GM18867 (cell line): ENCODE measurements around the gene DNAAF1.
"Not testable (repeated sequence)": the region's sequence is repeated elsewhere in the genome, so short reads cannot be mapped to it uniquely, and the experiment has no call there.

Experiments
- ATAC-seq: cut with Tn5 transposase; IDR thresholded peaks from one replicate; pipeline ENCODE4 v1.9.1; 2021; ENCODE audit warnings: mild to moderate bottlenecking, moderate library complexity; ENCODE audit not compliant: unreplicated experiment

The DNAAF1 gene

DNA sequence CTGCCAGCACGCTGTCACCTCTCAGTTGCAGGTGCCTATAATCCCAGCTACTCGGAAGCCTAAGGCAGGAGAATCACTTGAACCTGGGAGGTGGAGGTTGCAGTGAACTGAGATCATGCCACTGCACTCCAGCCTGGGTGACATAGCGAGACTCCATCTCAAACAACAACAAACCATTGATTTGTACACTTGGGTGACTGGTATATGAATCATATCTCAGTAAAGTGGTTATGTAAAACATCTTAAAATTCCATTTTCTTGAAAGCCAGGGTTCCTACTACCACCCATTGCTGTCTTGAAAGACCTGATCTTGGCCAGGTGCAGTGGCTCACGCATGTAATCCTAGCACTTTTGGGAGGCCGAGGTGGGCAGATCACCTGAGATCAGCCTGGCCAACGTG, 60.0 kb downstream of the DNAAF1 start:
- not testable (repeated sequence) for ATAC-seq

DNA sequence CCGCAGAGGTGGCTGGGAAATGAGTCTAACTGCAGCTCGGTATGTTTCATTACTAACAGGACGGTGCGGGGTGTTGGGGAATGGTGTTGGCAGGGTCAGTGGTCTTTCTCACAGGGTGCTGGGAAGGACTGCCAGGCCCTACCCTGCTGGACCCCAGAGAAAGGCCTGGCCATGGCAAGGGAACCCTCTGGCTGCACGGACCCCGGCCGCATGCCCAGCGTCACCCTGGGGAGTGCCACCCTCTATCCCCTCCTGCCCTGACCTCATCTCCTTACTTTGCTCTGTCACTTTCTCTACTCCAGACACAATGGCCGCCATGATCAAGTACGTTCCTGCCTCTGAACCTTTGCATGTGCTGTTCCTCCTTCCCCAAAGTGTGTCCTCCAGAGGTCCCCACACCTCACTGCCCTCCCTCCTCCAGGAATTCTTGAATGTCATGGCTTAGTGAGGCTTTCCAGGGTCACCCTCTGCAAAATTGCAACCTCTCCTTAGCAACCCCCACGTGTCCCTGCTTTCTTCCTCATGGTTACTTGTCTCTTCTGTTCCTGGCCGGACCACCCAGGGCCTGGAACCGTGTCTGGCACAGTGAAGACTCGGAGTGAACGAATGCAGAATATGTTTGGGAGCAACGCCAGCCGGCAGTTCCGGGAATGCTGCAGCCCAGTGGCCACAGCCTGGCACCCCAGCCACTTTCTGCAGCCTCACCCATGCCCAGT, 61.0 kb downstream of the DNAAF1 start:
- ATAC-seq, result no peak

DNA sequence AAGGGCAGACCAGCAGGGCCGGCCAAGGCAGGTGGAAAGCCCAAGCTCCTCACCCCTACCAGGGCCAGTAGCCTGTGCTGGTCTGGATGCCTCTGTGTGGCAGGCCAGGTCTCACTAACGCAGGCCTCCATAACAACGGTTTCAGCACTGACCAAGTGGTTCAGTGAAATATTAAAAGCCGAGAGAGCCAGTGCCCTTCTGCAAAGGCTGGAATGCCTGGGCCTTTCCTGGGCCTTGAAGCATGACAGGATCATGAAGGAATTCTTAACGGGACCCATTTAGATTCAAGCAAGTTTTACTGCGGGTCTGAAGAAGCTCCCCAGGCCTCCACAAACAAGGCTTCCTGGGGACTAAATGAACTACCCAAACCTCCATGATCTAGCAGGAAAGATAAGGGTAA, 62.1 kb downstream of the DNAAF1 start:
- no peak for ATAC-seq

DNA sequence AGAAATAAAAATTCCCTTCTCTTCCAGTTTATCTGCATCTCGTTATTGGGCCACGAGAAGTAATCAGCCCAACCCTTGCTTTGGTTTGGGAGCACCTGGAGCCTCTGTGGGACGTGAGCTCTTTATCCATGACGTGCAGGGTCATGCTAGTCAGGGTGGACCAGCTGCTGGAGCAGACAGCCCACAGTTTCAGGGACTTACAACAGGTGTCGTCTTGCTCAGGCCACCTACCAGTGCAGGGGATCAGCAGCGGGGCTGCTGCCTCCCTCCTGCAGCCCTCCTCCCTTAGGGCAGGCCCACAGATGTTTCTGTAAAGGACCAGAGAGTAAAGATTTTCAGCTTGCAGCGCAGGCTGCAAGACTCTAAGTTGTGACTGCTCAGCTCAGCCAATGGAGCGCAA, 62.8 kb downstream of the DNAAF1 start:
- no peak for ATAC-seq

DNA sequence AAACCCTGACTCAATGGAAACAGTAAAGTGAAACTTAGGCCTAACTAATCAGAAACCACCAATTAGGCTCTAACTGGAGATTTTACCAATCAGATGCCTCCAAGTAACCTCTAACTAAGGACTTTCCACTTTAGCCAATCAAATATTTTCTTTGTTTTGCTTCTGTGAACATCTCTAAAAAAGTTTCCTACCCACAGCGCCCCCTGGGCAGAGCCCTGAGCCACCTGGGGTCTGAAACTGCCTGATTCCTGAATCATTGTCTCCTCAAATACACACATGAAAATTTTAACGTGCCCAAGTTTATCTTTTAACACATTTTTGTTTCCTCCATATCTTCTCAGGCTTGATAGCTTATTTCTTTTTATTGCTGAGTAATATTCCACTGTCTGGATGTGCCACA, 64.9 kb downstream of the DNAAF1 start:
- no peak for ATAC-seq

DNA sequence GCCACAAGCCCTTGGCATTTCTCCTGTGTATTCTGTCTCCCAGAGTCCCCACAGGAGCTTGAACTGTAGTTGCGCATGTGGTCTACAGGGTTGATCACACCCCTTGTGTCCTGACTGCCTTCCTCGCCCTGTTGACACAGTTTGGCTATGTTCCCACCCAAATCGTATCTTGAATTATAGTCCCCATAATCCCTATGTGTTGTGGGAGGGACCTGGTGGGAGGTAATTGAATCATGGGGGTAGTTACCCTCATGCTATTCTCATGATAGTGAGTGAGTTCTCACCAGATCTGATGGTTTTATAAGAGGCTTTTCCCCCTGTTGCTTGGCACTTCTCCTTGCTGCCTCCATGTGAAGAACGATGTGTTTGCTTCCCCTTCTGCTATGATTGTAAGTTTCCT, 67.0 kb downstream of the DNAAF1 start:
- ATAC-seq, result no peak

DNA sequence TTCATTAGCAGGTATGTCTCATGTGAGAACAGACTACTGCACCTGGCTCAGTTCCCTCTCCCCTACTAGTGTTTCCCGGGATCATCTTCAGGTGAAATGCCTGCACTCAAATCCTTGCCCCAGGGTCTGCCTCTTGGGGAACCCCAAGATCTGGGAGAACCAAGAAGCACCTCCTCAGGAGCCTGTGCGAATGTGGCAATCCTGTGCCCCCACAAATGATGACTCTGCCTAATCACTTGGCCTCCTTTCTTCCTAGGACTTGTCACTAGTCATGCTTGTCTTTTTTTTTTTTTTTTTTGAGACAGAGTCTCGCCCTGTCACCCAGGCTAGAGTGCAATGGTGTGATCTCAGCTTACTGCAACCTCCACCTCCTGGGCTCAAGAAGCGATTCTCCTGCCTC, 67.5 kb downstream of the DNAAF1 start:
- ATAC-seq, result no peak

DNA sequence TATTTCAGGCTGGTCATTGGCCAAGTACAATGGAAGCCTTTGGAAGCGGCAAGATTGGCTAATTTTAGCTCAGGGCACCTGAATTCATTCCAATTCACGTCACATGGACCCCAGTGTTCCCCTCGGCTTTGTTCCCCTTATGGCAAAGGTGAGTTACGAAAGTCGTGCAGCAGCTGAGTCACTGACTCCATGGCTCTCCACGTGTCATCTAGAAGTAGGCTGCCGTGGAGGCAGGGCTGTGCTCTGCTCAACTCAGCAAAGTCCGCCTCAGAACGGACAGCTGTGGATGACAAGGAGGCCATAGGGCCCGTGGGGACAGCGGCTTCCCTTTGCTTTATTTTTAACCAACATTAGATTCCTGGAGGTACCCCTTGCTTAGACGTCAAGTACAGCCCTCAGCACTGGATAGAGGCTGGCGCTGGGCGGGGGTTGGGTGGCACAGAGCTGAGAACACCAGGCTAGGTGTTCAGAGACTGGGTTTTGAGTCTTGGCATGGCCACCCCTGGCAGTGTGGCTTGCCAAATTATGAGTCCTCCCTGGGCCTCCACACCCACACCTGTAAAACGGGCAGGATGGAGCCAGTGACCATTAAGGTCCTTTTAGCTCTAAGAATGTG, 69.5 kb downstream of the DNAAF1 start:
- ATAC-seq, result no peak

DNA sequence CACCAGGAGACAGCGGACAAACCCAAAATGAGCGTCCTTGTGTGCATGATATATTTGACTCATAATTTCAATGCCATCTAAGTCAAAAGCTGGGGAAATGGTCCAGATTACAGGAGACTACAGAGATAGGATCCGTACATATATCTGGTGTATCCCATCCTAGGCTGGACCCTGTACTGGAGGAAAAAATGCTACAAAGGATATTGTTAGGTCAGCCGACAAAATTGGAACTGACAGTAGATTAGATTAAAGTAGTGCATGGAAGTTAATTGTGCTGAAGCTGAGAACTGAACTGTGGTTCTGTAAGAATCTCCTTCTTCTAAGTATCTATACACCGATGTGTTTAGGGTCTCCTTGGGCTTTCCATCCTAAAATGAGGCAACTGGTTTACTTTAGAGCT, 70.4 kb downstream of the DNAAF1 start:
- ATAC-seq, result no peak

DNA sequence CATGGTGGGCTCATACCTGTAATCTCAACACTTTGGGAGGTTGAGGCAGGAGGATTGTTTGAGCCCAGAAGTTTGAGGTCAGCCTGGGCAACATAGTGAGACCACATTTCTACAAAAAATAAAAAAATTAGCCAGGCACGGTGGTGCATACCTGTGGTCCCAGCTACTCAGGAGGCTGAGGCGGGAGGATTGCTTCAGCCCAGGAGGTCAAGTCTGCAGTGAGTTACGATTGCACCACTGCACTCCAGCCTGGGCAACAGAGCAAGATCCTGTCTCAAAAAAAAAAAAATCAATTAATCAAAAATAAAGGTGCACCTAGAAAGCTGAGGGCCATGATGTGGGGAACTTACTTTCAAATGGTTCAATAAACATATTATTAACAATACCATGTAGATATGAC, 71.0 kb downstream of the DNAAF1 start:
- not testable (repeated sequence) for ATAC-seq

DNA sequence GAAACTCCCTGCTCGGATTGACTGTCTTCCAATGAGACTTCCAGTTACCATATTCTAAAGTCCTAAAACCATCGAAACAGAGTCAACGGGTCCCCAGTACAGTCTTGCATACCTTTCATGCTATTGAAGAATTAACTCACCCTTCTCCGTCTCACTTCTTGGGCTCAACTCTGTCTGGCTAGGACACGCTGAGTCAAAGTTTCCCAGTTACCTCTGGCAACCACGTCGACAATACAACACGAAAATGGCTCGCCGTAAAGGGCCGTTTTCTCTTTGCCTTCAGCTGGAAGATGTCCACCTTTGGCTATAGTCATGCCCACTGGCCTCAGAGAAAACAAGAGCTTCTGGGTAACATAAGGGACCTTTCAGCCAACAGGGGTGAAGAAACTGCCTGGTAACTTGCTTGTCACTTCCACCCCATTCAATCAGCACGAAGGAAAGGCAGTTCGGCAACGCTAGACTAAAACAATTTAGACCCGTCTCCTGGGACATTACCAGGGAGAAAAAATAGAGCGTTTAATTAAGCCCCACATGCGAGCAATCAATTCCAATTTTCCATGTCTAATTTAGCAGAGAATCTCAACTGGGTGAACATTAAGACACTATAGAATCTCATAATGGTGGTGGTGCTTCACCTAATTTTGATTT, 73.2 kb downstream of the DNAAF1 start:
- ATAC-seq, result no peak

DNA sequence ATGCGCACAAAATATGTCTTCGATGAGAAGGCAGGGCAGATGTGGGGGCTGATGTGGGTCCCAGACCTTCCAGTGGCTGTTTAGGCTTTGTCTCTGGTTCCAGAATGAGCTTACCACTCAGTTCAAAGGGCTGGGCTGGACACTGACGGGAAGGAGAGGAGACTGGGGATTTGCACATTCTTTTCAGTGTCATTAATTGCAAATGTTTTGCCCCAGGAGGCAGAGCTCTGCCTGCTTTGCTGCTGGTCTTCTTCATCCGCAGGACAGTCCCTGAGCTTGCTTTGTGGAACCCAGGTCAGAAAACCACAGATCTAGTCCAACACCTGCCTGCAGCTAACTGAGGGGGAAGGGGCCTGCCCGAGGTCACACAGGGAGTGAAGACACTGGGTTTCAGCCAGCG, 73.8 kb downstream of the DNAAF1 start:
- ATAC-seq, result no peak

DNA sequence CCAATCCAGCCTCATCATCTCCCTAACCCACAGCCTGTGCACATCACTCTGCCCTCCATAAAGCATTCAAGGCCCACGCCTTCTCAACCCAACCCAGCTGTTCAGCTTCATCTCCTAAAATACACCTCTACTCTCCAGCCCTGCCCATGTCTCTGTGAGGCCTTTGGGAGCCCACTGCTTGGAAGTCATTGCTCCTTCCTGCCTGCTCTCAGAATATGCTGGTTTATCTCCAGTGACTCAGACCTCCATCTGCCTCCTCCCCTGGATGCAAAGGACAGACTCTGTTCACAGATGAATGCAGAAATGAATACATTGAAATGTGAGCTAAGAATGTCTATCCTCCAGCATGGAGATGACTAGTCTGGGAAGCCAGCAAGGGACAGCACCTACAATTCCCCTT, 75.7 kb downstream of the DNAAF1 start:
- no peak for ATAC-seq

DNA sequence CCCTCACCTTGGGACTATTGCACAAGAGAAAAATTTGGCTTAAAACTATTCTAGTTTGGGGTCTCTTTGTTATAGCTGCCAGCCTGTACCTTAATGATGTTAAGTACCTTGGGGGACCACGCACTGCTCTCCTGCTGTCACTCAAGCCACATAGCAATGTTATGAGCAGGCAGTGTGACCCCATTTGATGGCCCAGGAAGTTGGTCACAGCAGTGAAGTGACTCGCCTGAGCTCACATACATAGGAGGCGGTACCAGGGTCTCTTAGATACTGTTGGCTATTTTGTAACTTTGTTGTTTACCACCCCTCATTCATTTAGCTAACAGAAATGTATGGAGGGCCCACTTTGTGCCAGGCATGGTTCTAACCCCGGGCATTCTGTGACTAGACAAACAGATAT, 78.3 kb downstream of the DNAAF1 start:
- ATAC-seq, result no peak

DNA sequence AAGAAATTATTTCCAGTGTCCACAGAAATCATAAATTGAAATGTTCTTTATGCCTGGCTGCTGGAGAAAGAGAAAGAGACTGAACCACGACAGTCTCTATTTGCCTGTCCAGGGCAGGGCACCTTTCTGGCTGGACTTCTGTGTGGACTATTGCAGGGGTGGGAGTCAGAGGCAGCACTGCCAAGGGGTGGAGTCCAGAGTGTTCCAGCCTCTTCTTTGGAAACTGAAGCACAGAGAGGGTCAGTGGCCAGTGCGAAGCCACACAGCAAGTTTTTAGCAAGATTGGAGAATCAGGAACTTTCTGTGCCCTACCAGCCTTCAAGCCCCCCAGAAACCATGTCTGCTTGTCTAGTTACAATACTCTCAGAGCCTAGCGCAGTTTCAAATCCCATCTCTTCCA, 79.4 kb downstream of the DNAAF1 start:
- ATAC-seq, result no peak

DNA sequence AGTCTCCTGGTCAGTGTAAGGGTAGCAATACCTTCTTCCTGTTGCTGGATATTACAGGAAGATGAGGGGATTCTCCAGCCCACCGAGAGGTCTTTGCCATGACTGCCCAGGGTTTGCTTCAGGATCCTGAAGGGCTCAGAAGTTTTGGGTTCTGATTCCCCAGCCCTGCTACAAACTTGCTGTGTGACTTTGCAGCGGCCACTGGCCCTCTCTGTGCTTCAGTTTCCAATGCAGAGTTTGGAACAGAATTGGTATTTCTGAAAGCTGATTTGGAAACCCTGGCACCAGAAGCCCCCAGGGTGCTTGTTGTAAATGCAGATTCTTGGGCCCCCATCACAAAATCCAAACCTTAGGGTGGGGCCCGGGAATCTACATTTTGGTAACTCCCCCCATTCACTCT, 80.0 kb downstream of the DNAAF1 start:
- no peak for ATAC-seq

DNA sequence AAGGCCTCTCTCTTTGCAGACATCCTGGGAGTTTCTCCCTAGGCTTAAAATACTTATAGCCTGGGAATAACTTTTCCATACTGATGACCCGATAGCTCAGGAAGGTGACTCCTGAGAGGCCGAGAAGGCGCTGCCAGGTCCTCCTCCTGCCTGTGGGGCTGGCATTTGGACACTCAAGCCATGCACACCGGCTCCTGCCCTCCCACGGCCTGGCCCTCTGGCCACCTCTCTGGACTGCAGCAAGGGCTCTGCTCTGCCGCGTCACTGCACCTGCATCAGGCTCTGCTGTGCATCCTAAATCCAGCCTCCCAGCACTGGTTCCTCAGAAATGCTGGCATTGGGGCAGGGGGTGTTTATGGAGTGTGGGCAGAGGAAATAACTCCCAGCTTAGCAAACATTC, 80.5 kb downstream of the DNAAF1 start:
- ATAC-seq, result no peak

DNA sequence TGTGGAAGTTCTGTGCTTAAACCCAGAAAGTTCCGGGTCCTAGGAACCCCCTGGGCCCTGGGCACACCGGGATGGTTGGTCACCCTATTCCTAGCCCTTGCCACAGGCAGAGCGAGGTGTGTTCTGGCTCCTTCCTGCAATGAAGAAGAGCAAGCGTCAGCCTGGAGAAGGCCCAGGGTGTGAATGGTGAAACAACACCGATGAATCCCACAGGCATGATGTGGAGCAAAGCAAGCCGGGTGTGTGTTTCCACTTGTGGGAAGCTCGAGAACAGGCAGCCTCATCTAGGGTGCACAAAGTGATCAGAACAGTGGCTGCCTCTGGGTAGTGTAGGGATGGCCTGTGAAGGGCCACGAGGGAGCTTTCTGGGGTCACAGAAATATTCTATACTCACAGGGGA, 80.9 kb downstream of the DNAAF1 start:
- ATAC-seq, result no peak
